Body of pancreas (tissue), 4 donors: Measurements from ENCODE around the gene MIA3.

ENCODE experiments used
- CTCF ChIP-seq, 7 experiments: fragments of 450-650 bp in 4 of 7; fragments of 200-600 bp in 3 of 7; sonication (generic) in 3 of 7; IDR thresholded peaks; one replicate each; pipeline ENCODE4 v1.5.1; 2016 to 2019; ENCODE audit warnings: antibody characterized with exemption in 7 of 7
- POLR2A ChIP-seq, 3 donors: fragments of 450-650 bp; IDR thresholded peaks; one replicate each; pipeline ENCODE4 v1.6.1; 2016; ENCODE audit warnings: antibody characterized with exemption in 3 of 3, mild to moderate bottlenecking in 2 of 3

- TF ChIP-seq CTCF (IDR thresholded peaks at IDR 0.05), result no peak
- TF ChIP-seq POLR2A (IDR thresholded peaks at IDR 0.05), result no peak
These were observed 88.9 kb downstream of the MIA3 start for GRCh38 chr1:222706815-222707214.
